OCI-LY1 (cell line): ENCODE data around the gene SCNN1B.

Experiments
- H2AFZ ChIP-seq: fragments of 200-600 bp; sonication (generic), shearing (Covaris generic); 2 replicates; pipeline ENCODE4 v1.6.0; 2014; ENCODE audit warnings: antibody characterized with exemption, mild to moderate bottlenecking, low read length
- H3F3A ChIP-seq: fragments of 200-600 bp; sonication (generic), shearing (Covaris generic); 2 replicates; pipeline ENCODE4 v1.6.0; 2014; ENCODE audit warnings: mild to moderate bottlenecking, antibody characterized with exemption, low read length, moderate library complexity; ENCODE audit not compliant: insufficient read depth
- H3K27ac ChIP-seq: fragments of 200-600 bp; sonication (generic); 2 replicates; pipeline ENCODE4 v1.5.1; 2014; ENCODE audit warnings: low read length, mixed run types, mild to moderate bottlenecking, low read depth; ENCODE audit not compliant: poor library complexity, severe bottlenecking
- H3K27me3 ChIP-seq: fragments of 200-600 bp; sonication (generic); 2 replicates; pipeline ENCODE4 v1.6.0; 2014; ENCODE audit warnings: antibody characterized with exemption, mild to moderate bottlenecking, low read length, moderate library complexity; ENCODE audit not compliant: insufficient read depth
- H3K36me3 ChIP-seq: fragments of 200-600 bp; sonication (generic); 2 replicates; pipeline ENCODE4 v1.6.1; 2014; ENCODE audit warnings: mild to moderate bottlenecking, antibody characterized with exemption, low read length, moderate library complexity, mixed read lengths; ENCODE audit not compliant: insufficient read depth
- H3K4me1 ChIP-seq: fragments of 200-600 bp; sonication (generic); 2 replicates; pipeline ENCODE4 v1.5.1; 2014; ENCODE audit warnings: mild to moderate bottlenecking, low read length, moderate library complexity; ENCODE audit not compliant: insufficient read depth, severe bottlenecking
- H3K4me2 ChIP-seq: fragments of 200-600 bp; sonication (generic), shearing (Covaris generic); 2 replicates; pipeline ENCODE4 v1.6.1; 2014; ENCODE audit warnings: low read length
- H3K4me3 ChIP-seq: fragments of 200-600 bp; sonication (generic); 2 replicates; pipeline ENCODE4 v1.5.1; 2014; ENCODE audit warnings: low read length, low read depth, mild to moderate bottlenecking, mixed read lengths; ENCODE audit not compliant: poor library complexity, severe bottlenecking
- H3K79me2 ChIP-seq: fragments of 200-600 bp; shearing (Covaris generic); 2 replicates; pipeline ENCODE4 v1.6.1; 2016; ENCODE audit warnings: mixed run types, low read length, mixed read lengths; ENCODE audit not compliant: insufficient read depth
- H3K9ac ChIP-seq: fragments of 200-600 bp; sonication (generic), shearing (Covaris generic); 2 replicates; pipeline ENCODE4 v1.6.1; 2014; ENCODE audit warnings: mild to moderate bottlenecking, low read length, mixed read lengths
- H3K9me2 ChIP-seq: fragments of 200-600 bp; sonication (generic), shearing (Covaris generic); 2 replicates; pipeline ENCODE4 v1.6.1; 2014; ENCODE audit warnings: low read depth, mild to moderate bottlenecking, low read length, mixed read lengths
- H3K9me3 ChIP-seq: fragments of 200-600 bp; shearing (Covaris generic); 2 replicates; pipeline ENCODE4 v1.6.1; 2014; ENCODE audit warnings: low read length, mixed read lengths
- H4K20me1 ChIP-seq: fragments of 200-600 bp; sonication (generic), shearing (Covaris generic); 2 replicates; pipeline ENCODE4 v1.6.0; 2016; ENCODE audit warnings: mild to moderate bottlenecking, low read length; ENCODE audit not compliant: insufficient read depth
- CTCF ChIP-seq: fragments of 200-600 bp; sonication (generic), shearing (Covaris generic); IDR thresholded peaks from 2 replicates; pipeline ENCODE4 v1.5.1; 2017; ENCODE audit warnings: mild to moderate bottlenecking, antibody characterized with exemption, low read length, moderate library complexity, mixed read lengths
- EZH2 ChIP-seq: fragments of 200-600 bp; sonication (generic), shearing (Covaris generic); IDR thresholded peaks from 2 replicates; pipeline ENCODE4 v1.8.0; 2017; ENCODE audit warnings: borderline replicate concordance, mixed run types, mild to moderate bottlenecking, antibody characterized with exemption, low read length, moderate library complexity, mixed read lengths

SCNN1B gene

DNA sequence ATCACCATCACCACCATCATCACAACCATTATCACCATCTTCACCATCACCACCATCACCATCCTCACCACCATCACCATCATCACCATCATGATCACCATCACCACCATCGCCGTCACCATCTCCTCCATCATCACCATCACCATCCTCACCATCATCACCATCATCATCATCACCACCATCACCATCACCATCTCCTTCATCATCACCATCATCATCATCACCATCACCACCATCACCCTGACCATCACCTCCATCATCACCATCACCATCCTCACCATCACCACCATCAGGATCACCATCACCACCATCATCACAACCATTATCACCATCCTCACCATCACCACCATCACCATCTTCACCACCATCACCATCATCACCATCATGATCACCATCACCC, 14.1 kb downstream of the SCNN1B start:
- Histone ChIP-seq H4K20me1 (no peaks in the 10 kb centered on the region), H3K27me3 (no peaks in the 10 kb centered on the region), H3K9ac (no peak overlapping the region), H3K4me2 (no peak overlapping the region), H3F3A (no peaks in the 10 kb centered on the region), H3K36me3 (no peaks in the 10 kb centered on the region), H3K4me1 (no peaks in the 10 kb centered on the region), H3K9me3 (0 out of 2 replicates have a peak, but pooled peaks cover 1% of the 10 kb centered on the region), H3K27ac (no peak overlapping the region), H3K79me2 (no peaks in the 10 kb centered on the region), H3K9me2 (no peaks in the 10 kb centered on the region), H3K4me3 (no peak overlapping the region), H2AFZ (no peak overlapping the region)
- TF ChIP-seq EZH2 (no peak), CTCF (no peak)

GRCh38 chr16:23316634-23317265, 14.6 kb downstream of the SCNN1B start:
- TF ChIP-seq CTCF (no peak), EZH2 (no peak)
- no peaks in the 10 kb centered on the region for H3F3A ChIP-seq
- H3K9me2 ChIP-seq, result no peaks in the 10 kb centered on the region
- H3K4me3 ChIP-seq, result no peak overlapping the region
- H3K9me3 ChIP-seq, result no peaks in the 10 kb centered on the region
- H3K27ac ChIP-seq, result no peak overlapping the region
- no peak overlapping the region for H2AFZ ChIP-seq
- no peaks in the 10 kb centered on the region for H3K4me1 ChIP-seq
- no peaks in the 10 kb centered on the region for H3K27me3 ChIP-seq
- H3K4me2 ChIP-seq, result no peak overlapping the region
- no peaks in the 10 kb centered on the region for H3K36me3 ChIP-seq
- H3K79me2 ChIP-seq, result no peaks in the 10 kb centered on the region
- no peak overlapping the region for H3K9ac ChIP-seq
- no peaks in the 10 kb centered on the region for H4K20me1 ChIP-seq

DNA sequence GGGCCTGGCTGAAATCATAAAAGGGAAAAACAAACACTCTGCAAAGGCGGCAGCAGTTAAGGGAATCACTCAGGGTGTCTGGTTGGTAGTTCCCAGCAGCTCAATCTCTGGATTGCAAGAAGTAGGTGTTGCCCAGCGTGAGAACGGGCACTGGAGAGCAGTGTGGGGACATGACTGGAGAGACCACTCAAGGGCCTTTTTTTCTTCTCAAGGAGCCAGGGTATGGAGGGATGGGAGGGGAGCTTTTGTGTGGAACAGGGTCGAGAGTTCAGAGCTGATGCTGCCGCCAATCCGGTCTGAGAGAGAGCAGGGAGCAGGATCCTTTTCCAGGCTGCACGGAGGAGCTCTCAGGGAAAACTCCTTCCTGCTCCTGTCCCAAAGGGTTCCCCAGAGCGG, 15.2 kb downstream of the SCNN1B start:
- H3K27ac ChIP-seq, result no peak overlapping the region
- H3K9me3 ChIP-seq, result no peaks in the 10 kb centered on the region
- H4K20me1 ChIP-seq, result no peaks in the 10 kb centered on the region
- no peaks in the 10 kb centered on the region for H3K27me3 ChIP-seq
- no peak overlapping the region for H3K4me2 ChIP-seq
- H3F3A ChIP-seq, result no peaks in the 10 kb centered on the region
- no peak overlapping the region for H2AFZ ChIP-seq
- H3K36me3 ChIP-seq, result no peaks in the 10 kb centered on the region
- H3K4me1 ChIP-seq, result no peaks in the 10 kb centered on the region
- H3K79me2 ChIP-seq, result no peaks in the 10 kb centered on the region
- no peak overlapping the region for H3K9ac ChIP-seq
- TF ChIP-seq EZH2 (no peak), CTCF (no peak)
- no peak overlapping the region for H3K4me3 ChIP-seq
- no peaks in the 10 kb centered on the region for H3K9me2 ChIP-seq
